Lower leg skin (tissue), 3 donors: ENCODE data around the gene TICRR.

Source experiments
- CTCF ChIP-seq, 3 donors: fragments of 450-650 bp; IDR thresholded peaks; one replicate each; pipeline ENCODE4 v1.5.1; 2016; ENCODE audit warnings: antibody characterized with exemption in 3 of 3, mild to moderate bottlenecking in 3 of 3, moderate library complexity in 2 of 3
- POLR2A ChIP-seq, 2 donors: fragments of 450-650 bp; IDR thresholded peaks; one replicate each; pipeline ENCODE4 v1.6.1; 2016 to 2017; ENCODE audit warnings: antibody characterized with exemption in 2 of 2, mild to moderate bottlenecking in 1 of 2, moderate library complexity in 1 of 2

DNA sequence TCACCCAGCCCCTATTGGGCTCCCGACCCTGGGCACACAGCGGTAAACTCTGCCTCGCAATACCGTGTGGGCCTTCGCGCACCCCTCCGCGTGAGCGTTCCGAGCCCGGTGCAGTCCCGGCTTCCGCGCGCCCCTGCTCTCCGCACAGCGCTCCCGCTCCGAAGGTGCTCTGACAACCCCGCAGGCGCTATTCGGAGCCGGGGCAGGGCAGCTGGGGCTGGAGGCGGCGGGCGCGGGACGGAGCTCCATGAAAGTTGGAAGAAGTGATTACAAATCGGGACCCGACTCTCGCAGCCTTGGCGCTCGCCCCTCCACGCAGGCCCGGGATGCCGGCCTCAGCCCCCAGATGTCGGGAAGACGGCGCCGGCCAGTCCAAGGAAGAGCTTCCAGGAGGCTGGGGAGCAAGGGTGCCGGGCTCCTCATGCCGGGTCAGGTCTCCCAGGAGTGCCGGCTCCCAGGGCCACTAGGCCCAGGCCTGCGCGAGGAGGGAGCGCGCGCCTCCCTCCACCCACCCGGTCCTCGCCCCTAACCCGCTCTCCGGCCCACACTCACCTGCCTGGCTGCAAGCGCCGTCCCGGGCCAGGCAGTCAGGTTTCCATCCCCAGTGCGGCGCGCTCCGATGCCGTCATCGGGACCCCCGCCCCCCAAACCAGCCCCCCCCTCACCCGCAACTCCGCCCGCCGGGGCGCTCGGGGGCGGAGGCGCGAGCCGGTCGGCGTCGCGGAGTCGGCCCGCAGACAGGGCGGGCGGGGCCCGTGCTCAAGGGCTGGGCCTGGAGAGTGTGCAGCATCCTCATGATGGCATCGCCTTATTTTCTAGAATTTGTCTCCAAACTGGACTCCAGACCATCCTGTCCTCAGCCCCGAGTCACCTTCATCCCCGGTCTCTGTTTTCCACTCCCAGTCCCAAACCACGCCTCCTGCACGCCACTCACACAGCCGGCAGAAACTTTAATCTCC is 79.9 kb downstream of the TICRR start, which contains the start of gene KIF7:
- TF ChIP-seq CTCF (IDR thresholded peaks at IDR 0.05) (no peak), POLR2A (IDR thresholded peaks at IDR 0.05) (no peak)
